Tibial nerve (tissue), 3 donors: ENCODE results near the gene TUBB4B.

Source experiments
- POLR2A ChIP-seq, 2 donors: fragments of 450-650 bp; IDR thresholded peaks; one replicate each; pipeline ENCODE4 v1.6.1; 2017; ENCODE audit warnings: antibody characterized with exemption in 2 of 2, mild to moderate bottlenecking in 2 of 2, moderate library complexity in 2 of 2
- TF ChIP-seq, protein P1 (sequence below), 5 experiments: fragments of 200-600 bp in 3 of 5; fragments of 450-650 bp in 2 of 5; sonication (generic) in 3 of 5; IDR thresholded peaks; one replicate each; pipeline ENCODE4 v1.5.1; 2016 to 2019; ENCODE audit warnings: antibody characterized with exemption in 5 of 5, mild to moderate bottlenecking in 3 of 5, moderate library complexity in 2 of 5

DNA sequence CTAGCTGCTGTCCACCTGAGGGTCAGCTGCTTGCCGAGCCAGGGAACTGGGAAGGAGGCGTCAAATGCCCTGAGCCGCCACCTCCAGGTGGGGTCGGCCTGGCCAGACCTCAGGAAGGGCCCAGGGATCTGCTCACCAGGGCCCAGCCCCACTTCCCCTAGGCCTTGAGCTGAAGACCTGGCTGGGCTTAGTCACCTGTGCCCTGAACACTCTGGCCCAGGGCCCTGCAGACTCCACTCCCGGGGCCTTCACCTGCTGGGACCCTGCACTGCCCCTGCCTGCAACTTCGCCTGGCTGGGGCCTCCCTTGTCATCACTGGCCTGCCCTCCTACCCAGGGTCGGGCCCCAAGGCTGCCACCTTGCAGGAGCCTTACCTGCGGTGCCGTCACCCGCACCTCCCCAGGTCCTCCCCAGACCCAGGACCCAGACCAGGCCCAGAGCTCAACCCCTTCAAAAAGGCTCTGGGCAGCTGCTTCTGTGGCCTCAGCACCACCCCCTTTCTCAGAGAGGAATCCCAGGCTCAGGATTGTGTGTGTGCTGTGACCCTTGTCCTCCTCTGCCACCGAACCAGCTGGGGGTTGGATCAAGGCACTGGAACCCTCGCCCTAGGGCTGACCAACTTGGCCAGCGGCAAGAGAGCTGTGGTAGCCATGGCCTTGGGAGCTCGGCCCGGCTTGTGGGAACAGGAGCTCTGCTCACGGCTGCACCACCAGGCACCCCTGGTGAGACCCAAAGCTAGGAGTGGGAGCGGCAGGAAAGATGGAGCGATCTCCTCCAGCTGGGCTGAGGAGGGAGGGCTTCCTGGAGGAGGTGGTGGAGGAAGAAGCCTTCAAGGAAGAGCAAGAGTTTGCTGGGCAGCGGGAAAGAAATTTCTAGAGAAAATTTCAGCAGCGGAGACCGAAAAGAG lies 12.9 kb downstream of the TUBB4B start:
- TF ChIP-seq POLR2A (IDR thresholded peaks at IDR 0.05): no peak
- TF ChIP-seq, protein P1, sequence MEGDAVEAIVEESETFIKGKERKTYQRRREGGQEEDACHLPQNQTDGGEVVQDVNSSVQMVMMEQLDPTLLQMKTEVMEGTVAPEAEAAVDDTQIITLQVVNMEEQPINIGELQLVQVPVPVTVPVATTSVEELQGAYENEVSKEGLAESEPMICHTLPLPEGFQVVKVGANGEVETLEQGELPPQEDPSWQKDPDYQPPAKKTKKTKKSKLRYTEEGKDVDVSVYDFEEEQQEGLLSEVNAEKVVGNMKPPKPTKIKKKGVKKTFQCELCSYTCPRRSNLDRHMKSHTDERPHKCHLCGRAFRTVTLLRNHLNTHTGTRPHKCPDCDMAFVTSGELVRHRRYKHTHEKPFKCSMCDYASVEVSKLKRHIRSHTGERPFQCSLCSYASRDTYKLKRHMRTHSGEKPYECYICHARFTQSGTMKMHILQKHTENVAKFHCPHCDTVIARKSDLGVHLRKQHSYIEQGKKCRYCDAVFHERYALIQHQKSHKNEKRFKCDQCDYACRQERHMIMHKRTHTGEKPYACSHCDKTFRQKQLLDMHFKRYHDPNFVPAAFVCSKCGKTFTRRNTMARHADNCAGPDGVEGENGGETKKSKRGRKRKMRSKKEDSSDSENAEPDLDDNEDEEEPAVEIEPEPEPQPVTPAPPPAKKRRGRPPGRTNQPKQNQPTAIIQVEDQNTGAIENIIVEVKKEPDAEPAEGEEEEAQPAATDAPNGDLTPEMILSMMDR (IDR thresholded peaks at IDR 0.05): no peak
